GM21576 (cell line): ENCODE results near the gene GTSE1.

Experiments
- ATAC-seq: cut with Tn5 transposase; IDR thresholded peaks from one replicate; pipeline ENCODE4 v1.9.1; 2021; ENCODE audit warnings: mild to moderate bottlenecking, moderate library complexity; ENCODE audit not compliant: unreplicated experiment

Gene GTSE1

GRCh38 chr22:46376908-46377524 is 80.3 kb downstream of the GTSE1 start:
- no peak for ATAC-seq

DNA sequence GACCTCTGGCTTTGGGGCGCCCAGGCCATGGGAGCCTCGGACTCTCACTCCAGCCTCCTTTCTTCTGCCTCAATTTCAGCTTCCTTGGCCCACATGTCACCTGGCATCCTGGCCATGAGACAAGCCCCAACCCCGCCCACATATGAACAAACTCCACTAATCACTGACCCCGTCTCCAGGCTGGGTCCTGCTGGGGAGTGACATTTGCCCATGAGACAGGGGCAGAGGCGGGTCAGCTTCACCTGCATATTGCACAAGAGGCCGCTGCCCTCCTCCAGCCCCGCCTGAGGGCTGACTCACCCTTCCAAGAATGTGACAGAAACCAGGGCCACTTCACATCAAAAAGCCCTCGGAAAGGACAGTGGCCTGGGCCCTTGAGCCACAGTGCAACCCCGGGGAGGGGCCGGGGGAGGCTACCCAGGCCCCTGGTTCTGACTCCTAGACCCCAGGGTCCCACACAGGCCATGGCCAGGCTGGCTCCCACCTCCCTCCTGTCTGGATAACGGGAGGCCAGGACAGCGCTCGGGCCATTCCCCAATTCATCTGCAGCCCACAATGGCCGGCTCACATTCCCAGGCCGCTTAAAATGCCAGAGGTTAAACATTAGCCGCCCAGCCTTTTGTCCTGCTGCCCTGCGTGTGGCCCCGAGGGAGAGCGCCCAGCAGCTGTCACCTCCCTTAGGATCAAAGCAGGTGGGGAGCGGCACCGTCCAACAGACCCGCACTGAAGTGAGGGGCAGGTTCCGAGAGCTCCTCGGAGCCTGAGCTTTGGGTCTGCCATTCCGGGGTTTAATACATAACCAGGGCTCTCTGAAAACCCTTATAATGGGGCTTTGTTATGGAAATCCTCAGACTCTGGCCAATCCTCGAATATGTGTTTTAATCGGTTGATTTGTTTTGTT is 81.1 kb downstream of the GTSE1 start:
- no peak for ATAC-seq

GRCh38 chr22:46378426-46379065 is 81.9 kb downstream of the GTSE1 start:
- no peak for ATAC-seq

DNA sequence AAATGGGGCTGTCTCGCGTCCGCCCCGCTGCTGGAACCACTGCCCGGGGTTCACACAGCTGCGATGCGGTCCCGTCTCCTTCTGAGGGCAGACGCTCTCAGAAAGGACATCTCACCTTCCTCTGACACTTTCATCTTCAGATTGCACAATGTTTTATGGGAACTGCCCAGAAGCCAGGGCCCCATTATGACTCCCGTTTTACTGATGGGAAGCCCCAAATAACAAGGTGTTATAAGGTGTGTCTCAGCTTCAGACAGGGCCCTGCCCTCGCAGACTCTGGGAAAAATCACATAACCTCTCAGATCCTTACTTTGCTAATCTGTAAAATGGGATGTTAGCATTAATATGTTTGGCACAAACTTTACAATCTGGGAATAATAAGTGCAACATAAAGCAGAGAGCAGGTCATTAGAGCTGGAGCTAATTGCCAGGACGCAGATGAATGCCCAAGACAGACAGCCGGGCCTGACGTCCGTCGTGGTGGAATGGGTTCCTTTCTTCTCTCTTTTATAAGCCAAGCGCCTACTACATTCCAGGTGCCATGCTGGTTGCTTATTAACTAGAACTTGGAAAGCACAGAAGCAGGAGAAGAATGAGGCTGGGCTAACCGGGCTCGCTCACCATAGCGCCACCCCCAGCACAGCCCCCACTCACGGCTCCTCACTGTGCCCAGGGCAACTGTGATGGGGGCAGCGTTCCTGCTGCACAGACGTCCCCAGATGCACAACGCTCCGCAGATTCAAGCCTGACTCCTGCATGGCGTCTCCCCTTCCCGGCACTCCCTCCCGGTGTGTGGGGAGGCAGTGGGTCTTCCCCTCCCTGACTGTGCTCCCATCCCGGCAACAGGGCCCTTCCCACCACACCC is 82.6 kb downstream of the GTSE1 start:
- no peak for ATAC-seq

DNA sequence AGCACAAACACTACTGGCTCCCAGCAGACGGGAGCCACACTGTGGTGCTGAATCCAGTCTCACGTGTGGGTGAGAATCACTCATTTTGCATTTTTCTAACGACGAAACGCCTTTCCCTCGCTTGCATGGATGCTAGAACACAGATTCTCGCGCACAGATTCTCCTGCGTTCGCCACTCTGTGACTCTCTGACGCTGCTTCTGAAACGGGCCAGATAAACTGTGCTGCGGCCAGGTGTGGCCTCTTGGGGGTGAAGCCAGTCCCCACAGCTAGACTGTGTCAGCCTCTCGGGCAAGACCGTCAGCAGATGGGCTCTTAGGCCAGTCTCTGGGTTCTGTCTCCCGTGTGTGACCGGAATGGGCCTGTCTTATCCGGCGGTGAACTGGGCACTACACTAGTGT is 83.4 kb downstream of the GTSE1 start:
- ATAC-seq, result no peak
